ENCODE measurements around the gene CRYBA2.

The CRYBA2 gene

GRCh38 chr2:218961651-218962570 lies 31.3 kb downstream of the CRYBA2 start:
- H3K4me3 Mint-ChIP-seq, result peak overlapping the region; percentile 8
- H3K27ac Mint-ChIP-seq, result no peak overlapping the region
- no peaks in the 10 kb centered on the region for H3K9me3 Mint-ChIP-seq

GRCh38 chr2:218961229-218961628 lies 32.0 kb downstream of the CRYBA2 start:
- no peak overlapping the region for H3K27ac Mint-ChIP-seq
- DNase-seq, result no peak
- H3K4me3 Mint-ChIP-seq, result peak overlapping the region; percentile 81

More at GRCh38 chr2:218961651-218962570, 31.3 kb downstream of the CRYBA2 start:
- Mint-ChIP-seq H3K36me3 (ENCODE audit: low read depth) (no peaks in the 10 kb centered on the region), H3K27me3 (ENCODE audit: low read depth, poor library complexity) (peaks cover 76% of the 10 kb centered on the region), H3K4me1 (peaks cover 36% of the 10 kb centered on the region)
- no peak for TF ChIP-seq CTCF (IDR thresholded peaks at IDR 0.05)
- DNase-seq, result peak; percentile 84

GRCh38 chr2:218960309-218961165 lies 32.7 kb downstream of the CRYBA2 start:
- TF ChIP-seq CTCF (IDR thresholded peaks at IDR 0.05), result no peak
- Mint-ChIP-seq H3K4me3 (peak overlapping the region; percentile 81), H3K9me3 (no peaks in the 10 kb centered on the region), H3K27me3 (ENCODE audit: low read depth, poor library complexity) (peaks cover 68% of the 10 kb centered on the region), H3K4me1 (peaks cover 36% of the 10 kb centered on the region), H3K27ac (no peak overlapping the region), H3K36me3 (ENCODE audit: low read depth) (no peaks in the 10 kb centered on the region)
- DNase-seq, result peak; percentile 21

More at GRCh38 chr2:218961229-218961628, 32.0 kb downstream of the CRYBA2 start:
- Mint-ChIP-seq H3K4me1 (peaks cover 36% of the 10 kb centered on the region), H3K27me3 (ENCODE audit: low read depth, poor library complexity) (peaks cover 74% of the 10 kb centered on the region), H3K9me3 (no peaks in the 10 kb centered on the region), H3K36me3 (ENCODE audit: low read depth) (no peaks in the 10 kb centered on the region)
- TF ChIP-seq CTCF (IDR thresholded peaks at IDR 0.05), result no peak

- Mint-ChIP-seq H3K4me1 (peaks cover 41% of the 10 kb centered on the region), H3K9me3 (no peaks in the 10 kb centered on the region), H3K27me3 (ENCODE audit: low read depth, poor library complexity) (peaks cover 73% of the 10 kb centered on the region), H3K4me3 (peak overlapping the region; percentile 82), H3K27ac (no peak overlapping the region), H3K36me3 (ENCODE audit: low read depth) (no peaks in the 10 kb centered on the region)
- no peak for TF ChIP-seq CTCF (IDR thresholded peaks at IDR 0.05)
- DNase-seq, result no peak
Observed at GRCh38 chr2:218959761-218960308, 33.4 kb downstream of the CRYBA2 start.

- Mint-ChIP-seq H3K36me3 (ENCODE audit: low read depth) (no peaks in the 10 kb centered on the region), H3K4me3 (peak within 1 kb of the TSS; percentile 82), H3K27ac (peak within 1 kb of the TSS; percentile 42), H3K9me3 (no peaks in the 10 kb centered on the region), H3K4me1 (peaks cover 38% of the 10 kb centered on the region), H3K27me3 (ENCODE audit: low read depth, poor library complexity) (peaks cover 75% of the 10 kb centered on the region)
- no peak for TF ChIP-seq CTCF (IDR thresholded peaks at IDR 0.05)
- DNase-seq, result peak; percentile 96
Observed at GRCh38 chr2:218959141-218959731, 34.0 kb downstream of the CRYBA2 start, which contains the start of gene CDK5R2. Gene CDK5R2, plus strand, starts transcription at chr2:218959666. Its CDS starts 155 bp downstream, at chr2:218959821.
